GM12864 (cell line): ENCODE measurements around the gene CHD5.
"Not testable (repeated sequence)": the region's sequence is repeated elsewhere in the genome, so short reads cannot be mapped to it uniquely, and the experiment has no call there.

Experiments used
- DNase-seq: peaks from one replicate; pipeline ENCODE4 v3.0.0-alpha.2; 2011; ENCODE audit warnings: low read depth
- H3K4me3 ChIP-seq: 2 replicates; pipeline ENCODE4 v1.5.1; 2011; ENCODE audit warnings: mild to moderate bottlenecking, low read depth, low read length, control low read depth
- CTCF ChIP-seq: IDR thresholded peaks from 2 replicates; pipeline ENCODE4 v1.5.1; 2011; ENCODE audit warnings: low read depth, mild to moderate bottlenecking, moderate library complexity, low read length, control low read depth, inconsistent platforms; ENCODE audit errors: missing control alignments

Gene CHD5

GRCh38 chr1:6068932-6069331 lies 111.2 kb downstream of the CHD5 start:
- no peak overlapping the region for H3K4me3 ChIP-seq
- no peak for TF ChIP-seq CTCF
- DNase-seq = no peak

GRCh38 chr1:6068073-6068472 lies 112.0 kb downstream of the CHD5 start:
- no peak for DNase-seq
- no peak overlapping the region for H3K4me3 ChIP-seq
- no peak for TF ChIP-seq CTCF

- no peak overlapping the region for H3K4me3 ChIP-seq
- no peak for DNase-seq
- no peak for TF ChIP-seq CTCF
These were observed 113.4 kb downstream of the CHD5 start for GRCh38 chr1:6066680-6067079.

- TF ChIP-seq CTCF = no peak
- no peak overlapping the region for H3K4me3 ChIP-seq
- no peak for DNase-seq
These were observed 114.8 kb downstream of the CHD5 start for GRCh38 chr1:6065093-6065858.

GRCh38 chr1:6063532-6064053 lies 116.5 kb downstream of the CHD5 start:
- not testable (repeated sequence) for H3K4me3 ChIP-seq, DNase-seq

- no peak for DNase-seq
- no peak for TF ChIP-seq CTCF
- H3K4me3 ChIP-seq = no peak overlapping the region
These were observed 117.5 kb downstream of the CHD5 start for GRCh38 chr1:6062670-6063069.

GRCh38 chr1:6059866-6060265 lies 120.3 kb downstream of the CHD5 start:
- no peak overlapping the region for H3K4me3 ChIP-seq
- no peak for DNase-seq
- TF ChIP-seq CTCF = no peak
